ENCODE measurements around the gene LYPD1.
"Not testable (repeated sequence)": the region's sequence is repeated elsewhere in the genome, so short reads cannot be mapped to it uniquely, and the experiment has no call there.

LYPD1 gene, protein sequence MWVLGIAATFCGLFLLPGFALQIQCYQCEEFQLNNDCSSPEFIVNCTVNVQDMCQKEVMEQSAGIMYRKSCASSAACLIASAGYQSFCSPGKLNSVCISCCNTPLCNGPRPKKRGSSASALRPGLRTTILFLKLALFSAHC

DNA sequence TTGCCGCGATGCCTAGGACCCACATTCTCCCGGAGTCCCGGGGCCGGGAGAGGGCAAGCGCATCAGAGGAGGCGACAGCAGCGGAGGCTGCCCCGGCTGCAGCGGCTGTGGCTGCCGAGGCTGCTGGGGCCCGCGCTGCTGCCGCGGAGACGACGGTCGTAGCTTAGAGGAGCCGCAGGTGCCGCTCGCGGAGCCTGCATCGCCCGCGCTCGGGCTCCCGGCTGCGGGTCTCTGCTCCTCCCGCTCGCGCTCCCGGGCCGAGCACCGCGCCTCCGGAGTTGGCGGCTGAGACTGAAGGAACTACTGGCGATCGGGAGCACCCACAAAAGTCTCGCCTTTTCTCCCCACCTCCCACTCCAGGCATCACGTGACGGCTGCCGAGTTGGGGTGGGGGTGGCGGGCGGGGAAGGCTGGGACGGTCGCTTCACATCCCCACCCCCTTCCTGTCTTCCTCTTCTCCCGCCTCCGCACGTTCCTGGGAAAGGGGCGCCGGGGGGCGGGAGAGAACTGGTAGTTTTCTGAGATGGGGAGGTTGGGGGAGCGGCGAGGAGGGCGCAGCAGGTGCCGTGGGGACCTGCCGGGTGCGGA is at the start of gene LYPD1:
TSS of gene LYPD1 (minus strand) at position 298 of the 588 bp plus-strand sequence. CDS start at position 25, 273 bp downstream.
- DNase-seq = no peak

DNA sequence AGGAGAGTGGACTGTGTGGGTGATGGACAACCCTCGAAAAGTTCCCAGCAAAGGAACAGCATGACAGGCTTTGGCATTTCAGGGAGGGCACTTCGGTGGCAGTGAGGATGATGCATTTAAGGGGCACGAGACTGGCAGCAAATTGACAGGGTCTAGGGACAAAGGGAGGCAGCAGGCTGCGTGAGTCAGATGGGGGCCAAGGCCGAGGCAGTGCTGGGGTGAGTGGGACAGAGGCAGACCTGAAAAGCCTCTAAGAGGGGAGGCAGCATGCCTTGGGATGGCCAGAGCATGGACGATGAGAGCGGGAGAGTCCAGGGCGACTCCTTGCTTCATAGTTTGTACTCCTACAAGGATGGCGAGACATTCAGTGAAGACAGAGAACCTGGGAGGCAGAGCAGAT is 49.5 kb upstream of the LYPD1 start:
- DNase-seq = no peak

DNA sequence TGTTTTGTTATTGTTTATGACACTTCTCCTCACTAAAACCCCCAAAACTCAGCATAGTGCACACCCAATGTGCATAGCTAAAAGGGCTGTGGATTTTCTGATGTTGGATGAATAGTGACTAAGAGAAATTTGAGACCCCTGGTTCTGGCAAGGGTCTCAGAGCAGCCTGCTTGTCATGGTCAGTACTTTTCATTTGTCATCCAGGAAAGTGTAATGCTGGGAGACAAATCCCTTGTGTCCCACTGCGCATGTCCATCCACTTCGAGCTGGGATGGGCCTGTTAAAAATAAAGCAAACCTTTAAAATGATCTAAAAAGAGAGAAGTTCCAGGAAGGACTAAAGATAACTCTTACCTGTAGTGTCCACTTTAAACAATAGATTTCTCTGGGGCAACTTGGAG is 46.9 kb upstream of the LYPD1 start:
- no peak for DNase-seq

DNA sequence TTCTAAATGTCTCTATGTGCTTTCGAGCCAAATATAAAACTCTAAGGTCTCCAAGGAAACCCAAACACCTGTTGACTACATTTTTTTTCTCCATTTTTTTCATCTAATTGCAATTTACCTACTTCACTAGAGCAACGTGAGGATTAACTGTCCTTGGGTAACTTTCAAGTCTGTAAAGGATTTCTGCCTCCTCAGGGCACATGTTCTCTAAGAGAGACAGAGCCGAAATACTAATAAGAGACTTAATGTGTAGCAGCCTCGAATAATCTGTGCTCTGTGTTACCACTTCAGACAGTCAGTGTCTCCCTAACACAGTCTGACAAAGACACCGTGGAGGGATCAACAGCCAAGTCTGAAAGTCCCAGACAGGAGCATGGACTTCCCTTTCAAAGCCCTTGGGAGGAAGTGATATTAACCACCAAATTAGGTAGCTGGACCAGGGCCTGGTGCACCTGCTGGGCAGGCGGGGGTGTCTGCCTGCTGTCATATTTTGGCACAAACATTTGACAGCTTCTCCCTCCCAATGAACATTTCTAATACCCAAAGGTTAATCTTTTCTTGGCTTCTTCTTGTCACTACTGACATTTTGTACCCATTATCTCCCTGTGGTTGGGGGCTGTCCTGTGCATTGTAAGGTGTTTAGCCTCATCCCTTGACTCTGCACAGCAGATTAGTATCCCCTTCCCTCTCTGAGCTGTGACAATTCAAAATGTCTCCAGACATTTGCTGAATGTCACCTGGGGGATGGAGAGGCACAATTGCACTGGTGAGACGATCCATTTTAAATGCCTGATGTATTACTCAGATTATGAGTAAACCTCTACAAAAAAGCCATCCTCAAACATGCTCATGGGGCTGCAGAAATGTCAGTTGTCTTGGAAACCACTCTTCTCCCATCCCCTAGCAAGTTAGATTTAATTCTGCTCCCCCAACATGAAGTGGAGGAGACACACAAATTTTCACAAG is 45.7 kb upstream of the LYPD1 start:
- no peak for DNase-seq

DNA sequence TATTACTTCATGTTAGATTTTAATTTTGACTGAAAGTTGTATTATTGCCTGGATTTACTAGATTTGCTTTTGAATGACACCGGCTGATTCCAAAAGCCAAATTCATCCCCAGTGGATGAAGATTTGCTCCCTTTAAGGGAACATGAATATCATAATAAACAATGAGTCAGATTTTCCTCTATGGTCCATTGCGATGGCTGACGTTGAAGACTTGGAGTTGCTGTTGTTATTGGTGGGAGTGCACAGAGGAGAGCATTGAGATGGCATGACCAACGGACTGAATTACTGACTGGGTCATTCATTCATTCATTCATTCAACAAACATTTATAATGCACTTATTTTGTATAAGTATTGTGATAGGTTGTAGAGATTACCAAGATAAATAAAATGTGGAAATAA is 33.4 kb upstream of the LYPD1 start:
- DNase-seq = no peak

DNA sequence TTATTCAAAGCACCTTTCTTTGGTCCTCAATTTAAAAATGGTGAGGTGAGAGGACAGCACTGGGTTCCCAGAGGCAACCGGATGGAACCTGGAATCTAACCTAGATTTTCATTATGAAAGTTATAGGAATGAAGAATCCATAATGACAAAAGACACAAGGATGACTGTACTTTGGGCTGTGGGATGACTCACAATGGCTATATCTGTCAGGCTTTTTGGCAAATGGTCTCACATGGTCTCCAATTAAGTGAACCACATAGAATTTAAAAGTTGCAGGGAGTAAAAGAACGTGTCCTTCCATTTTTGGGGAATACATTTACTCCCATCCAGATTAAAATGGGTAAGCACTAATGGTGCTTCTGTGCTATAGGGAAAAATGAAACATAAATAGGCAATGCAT is 31.8 kb upstream of the LYPD1 start:
- DNase-seq = no peak

DNA sequence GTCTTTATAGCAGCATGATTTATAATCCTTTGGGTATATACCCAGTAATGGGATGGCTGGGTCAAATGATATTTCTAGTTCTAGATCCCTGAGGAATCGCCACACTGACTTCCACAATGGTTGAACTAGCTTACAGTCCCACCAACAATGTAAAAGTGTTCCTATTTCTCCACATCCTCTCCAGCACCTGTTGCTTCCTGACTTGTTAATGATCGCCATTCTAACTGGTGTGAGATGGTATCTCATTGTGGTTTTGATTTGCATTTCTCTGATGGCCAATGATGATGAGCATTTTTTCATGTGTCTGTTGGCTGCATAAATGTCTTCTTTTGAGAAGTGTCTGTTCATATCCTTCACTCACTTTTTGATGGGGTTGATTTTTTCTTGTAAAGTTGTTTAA is 29.8 kb upstream of the LYPD1 start:
- DNase-seq = not testable (repeated sequence)

DNA sequence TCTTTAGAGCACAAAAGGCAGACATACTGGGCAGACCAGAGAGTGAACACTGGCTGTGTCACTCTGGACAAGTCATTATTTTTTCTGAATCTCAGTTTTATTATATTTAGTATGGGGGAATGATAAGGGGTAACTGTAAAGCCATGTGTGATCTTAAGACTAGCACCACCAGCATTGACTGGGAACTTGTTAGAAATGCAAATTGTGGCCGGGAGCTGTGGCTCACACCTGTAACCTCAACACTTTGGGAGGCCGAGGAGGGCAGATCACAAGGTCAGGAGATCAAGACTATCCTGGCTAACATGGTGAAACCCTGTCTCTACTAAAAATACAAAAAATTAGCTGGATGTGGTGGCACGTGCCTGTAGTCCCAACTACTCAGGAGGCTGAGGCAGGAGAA is 28.3 kb upstream of the LYPD1 start:
- DNase-seq = not testable (repeated sequence)

DNA sequence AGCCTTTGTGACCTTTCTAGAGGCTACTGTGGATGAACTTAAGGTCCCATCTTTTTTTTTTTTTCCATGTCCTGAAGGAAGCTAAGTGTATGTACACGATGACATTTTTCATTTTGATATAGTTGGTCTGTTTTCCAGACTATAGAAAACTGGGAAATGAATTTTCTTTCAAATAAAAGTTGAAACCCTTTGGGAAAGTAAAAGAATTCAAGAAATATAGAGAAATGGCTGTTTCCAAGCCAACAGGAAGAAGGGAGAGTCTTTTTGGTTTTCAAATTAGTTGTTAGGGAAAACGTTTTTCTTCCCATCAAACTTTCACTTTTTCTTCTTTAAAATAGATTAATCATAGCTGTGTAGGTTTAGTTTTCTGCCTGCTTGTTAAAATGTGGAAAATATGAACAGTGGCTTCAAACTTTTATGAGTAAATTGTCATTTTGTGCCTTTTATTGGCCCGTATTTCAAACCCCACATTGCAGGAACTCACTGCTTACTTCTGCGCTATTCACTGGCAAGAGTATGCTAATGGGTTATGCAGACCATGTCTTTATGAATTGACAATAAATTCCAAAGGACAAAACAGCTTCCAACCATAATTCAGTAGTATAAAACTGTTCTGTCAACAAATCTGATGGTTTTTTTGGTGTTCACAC is 27.7 kb upstream of the LYPD1 start:
- no peak for DNase-seq

DNA sequence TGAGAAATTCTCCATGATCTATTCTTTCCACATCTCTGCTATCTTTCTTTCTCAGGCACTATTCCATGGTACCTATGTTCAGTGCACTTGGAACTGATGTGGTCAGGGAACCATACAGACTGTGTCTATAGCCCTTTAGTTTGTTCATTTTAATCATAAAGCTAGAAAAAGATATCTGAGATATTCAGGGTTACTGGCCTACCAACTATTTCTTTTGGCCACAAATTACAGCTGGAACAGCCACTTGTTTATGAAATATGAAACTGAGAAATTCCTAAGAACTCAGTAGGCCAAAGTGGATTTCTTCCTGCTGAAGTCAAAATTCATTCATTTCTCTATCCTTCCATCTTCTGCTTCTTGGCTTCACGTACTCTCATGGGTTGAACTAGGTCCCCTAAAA is 22.8 kb upstream of the LYPD1 start:
- DNase-seq = no peak

DNA sequence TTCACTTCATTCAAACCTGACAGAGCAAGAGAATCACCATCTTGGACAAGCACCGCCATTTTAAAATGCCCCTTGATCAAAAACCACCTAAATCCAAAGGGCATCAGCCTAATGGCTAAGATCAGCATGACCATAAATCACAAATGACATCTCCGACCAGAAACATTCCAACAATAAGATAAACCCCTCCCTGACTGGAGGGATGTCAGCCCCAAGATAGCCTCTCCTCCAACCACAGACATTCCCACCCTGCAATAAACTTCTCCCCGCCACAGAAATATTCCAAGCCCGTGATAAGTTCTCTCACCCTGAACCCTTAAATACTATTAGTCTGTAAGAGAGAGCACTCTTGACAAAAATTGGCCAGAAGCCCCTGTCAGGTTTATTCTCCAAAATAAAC is 21.6 kb upstream of the LYPD1 start:
- no peak for DNase-seq

DNA sequence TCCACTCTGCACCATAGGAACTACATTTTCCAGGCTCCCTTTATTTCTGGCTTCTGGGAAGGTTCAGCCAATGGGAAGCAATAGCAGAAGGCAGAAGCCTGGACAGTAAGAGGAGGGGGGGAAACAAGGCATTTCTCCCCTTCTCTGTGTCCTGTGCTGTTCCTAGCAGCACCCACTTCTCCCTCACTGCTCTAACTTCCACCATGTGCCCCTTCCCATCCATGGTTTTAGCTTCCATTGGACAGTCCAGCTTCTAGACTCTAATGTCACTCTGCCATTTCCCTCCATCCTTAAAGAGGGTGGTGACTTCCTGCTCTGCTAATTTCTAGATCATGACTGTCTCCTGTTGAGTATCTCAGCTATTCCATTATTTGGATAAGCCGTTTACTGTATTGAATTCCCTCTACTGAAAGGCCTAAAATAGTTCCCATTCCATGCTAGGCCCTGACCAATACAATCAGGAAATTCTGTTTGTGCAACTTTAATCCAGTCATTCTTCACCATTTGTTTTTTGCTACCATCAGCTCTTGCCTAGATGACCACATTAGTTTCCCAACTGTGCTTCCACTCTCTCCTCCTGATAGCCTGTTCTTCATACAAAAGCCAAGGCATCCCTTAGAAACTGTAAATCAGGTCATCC is 20.8 kb upstream of the LYPD1 start:
- no peak for DNase-seq

DNA sequence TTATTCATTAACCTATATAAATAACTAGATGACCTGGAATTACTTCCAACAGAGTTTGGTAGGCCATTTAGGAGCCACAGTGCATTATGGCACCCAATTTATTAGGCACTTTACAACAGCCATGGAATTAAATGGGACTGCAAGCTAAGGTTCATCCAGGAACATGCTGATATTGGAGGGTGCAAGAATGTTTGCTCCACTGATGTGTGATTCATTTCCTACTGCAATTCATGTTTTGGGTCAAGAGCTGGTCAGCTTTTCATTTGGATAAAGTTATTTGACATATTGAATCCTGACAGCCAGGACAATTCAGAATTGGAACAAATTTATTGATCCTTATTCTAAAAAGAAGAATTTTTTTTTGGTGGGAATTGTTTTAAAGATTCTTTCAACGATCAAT is 11.8 kb upstream of the LYPD1 start:
- no peak for DNase-seq

DNA sequence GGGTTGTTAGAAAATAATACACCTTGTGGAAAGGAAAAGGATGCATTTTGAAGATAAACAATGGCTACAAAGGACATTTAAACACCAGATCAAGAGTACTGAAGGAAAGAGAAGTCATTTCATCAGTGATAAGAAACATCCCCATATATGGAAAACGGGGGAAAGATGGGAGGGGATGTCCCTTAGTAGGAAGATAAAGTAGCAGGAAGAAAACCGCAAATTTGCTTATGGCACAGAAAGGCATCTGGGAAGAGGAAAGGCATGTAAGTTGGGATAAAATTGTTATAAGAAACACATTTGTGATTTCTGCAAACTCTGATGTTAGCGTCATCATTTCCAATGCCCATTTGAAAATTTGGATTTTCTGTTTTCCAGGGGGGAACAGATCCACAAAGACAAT is 10.5 kb upstream of the LYPD1 start:
- no peak for DNase-seq

DNA sequence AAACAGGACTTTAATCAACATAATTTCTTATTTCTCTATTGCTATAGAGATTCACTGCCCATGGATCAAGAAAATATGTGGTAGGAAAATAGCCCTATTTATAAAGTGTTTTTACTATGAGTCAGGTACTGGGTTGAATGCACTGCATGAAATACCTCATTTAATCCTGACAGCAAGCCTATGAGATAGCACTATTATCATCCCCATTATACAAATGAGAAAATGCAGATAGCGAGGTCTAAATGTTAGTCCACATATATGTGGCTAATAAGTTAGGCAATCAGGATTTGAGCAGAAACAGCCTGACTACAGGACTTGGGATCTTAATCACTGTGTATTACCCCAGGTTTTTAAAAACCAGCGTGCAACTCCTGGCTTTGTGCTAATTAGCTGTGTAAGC is 8.5 kb upstream of the LYPD1 start:
- no peak for DNase-seq

DNA sequence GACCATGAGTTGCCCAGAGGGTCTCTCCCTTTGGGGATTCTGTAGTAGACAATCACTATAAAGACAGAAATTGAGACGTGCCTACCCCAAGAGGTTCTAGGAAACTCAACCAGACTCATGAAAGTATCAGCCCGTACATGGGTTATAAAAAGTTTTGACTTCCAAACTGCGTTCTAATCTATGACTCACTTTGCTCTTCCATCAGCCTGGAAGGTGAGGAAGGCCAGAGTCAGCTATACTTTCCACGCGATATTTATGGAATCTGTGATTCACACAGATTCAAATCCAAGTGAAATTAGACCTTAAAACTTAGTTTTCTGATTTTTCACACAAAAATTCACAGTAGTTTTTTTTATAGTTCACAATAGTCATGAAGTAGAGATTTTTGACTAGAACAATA is 7.7 kb upstream of the LYPD1 start:
- no peak for DNase-seq

DNA sequence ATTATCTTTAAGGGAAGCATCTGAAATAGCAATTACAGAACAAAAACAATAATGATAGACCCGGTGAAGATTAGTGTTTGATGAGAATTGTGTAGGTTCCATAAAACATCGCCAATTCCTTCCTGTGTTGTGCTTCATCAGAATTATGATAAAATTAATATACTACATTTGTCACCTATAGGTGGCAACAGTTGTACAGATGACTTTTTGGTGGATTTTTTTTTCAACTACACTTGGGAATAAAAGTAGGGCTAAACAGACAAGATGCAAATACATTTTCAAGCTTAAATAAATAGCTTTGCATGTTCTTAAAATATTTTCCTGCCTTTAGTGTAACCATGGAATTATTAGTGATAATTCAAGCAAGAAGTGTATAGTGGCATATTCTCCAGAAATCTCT is 7.0 kb upstream of the LYPD1 start:
- DNase-seq = no peak

DNA sequence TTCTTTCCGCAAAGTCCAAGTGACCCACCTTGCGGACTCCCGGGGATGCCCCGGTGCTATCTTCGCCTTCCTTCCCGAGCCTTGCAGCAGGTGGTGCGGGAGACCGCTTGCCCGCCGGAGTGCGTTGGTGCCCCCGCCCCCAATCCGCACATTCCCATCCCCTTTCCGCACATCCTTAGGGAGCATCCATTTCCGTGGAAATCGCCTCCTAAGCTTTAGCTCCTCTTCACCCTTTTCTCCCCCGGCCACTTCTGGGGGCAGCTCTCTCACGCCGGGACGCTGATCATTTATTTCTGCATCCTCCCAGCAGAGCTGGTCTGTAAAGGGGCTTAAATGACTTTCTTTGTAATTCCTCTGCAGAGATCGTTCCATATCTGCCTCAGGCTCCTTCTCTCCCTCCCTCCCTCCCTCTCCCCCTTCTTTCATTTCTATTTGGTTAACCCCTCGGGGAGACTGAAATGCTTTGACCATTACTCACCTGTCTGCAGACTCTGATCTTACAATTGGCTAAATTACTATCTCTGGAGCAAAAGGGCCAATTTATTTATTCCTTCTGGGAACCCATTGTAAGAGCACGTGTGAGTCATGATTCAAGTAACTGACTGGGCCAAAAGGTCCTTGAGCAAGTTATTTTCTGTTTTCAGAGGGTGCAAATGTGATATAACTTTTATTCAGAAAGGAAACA is 1.3 kb upstream of the LYPD1 start:
- DNase-seq = no peak

DNA sequence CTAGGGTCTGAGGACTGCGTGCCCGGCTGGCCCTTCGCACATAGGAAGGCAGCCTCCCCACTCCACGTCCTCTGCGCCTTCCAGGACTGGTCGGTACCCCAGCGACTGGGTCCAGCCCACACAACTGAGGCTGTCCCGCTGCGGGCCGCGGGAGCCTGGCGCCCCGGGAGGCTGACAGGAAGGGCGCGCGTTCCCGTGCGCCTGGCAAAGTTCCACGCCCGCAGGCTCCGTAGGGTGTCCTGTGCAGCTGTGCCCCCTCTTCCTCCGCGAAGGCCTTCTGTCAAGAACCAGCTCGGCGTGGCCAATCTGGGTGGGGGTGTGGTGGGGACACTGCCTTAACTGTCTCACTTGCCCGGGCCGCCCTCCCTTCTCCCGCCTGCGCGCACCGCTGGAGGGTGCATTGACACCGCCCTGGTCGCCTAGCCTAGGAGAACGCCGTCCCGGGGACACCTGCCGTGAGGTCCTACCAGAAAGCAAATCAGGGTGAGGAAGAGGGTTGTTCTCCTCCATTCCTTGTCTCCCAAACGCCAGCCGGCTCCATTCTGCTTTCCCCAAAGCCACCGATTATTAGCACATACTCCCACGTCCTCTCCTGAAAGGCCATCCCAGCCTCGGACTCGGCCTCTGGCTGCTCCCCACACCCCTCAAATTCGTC is 618 bp upstream of the LYPD1 start:
- no peak for DNase-seq

DNA sequence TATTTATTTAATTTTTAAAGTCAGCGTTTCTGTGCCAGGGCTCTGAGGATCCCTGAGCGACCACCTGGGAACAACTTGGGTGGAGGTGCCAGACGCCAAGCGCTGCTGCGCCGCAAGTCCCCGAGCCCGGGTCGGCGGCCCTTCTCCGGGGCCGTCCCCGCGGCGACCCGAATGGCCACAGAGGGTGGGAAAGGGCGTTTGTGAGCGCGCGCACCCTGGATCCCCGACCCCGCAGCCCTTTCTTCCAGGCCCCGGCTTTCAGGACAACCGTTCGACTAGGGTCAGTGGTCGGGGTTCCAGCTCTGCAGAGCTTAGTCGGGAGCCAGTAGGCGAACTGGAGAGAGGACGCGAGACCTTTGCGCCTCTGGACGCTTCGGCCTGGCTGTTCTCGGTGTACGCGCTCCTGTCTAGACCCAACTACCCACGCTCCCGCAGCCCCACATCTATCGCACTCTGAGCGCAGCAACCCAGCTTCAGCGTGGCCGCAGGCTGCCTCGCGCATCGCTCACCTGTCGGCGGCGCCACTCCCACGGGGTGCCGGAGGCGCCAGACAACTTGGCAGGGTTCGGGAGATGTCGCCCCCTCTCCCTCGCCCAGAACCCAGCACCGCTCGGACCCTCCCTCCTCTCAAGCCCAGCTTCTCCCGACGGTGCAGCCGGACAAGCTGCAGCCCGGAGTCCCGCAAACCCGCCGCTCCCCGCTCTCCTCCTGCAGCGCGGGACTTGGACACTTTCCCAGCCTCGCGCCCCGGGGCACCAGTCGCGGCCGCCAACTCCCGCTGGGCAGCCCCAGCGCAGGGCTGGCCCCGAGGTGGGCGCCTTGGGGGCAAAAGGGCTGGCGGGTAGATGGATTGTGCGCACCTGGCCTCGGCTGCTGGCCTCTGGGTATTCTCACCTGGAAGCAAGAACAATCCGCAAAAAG is 758 bp downstream of the LYPD1 start:
- DNase-seq = no peak
